WI38 (cell line): ENCODE data around the gene SERPINB10.

Experiments used
- H3K4me3 ChIP-seq: 2 replicates; pipeline ENCODE4 v1.5.1; 2011; ENCODE audit warnings: low read depth, mild to moderate bottlenecking, control low read depth, low read length
- TF ChIP-seq, protein P1 (sequence below): IDR thresholded peaks from 2 replicates; pipeline ENCODE4 v1.5.1; 2012; ENCODE audit warnings: low read depth, mild to moderate bottlenecking, control low read depth, low read length

SERPINB10 gene, protein sequence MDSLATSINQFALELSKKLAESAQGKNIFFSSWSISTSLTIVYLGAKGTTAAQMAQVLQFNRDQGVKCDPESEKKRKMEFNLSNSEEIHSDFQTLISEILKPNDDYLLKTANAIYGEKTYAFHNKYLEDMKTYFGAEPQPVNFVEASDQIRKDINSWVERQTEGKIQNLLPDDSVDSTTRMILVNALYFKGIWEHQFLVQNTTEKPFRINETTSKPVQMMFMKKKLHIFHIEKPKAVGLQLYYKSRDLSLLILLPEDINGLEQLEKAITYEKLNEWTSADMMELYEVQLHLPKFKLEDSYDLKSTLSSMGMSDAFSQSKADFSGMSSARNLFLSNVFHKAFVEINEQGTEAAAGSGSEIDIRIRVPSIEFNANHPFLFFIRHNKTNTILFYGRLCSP

GRCh38 chr18:63907664-63908063, at the start of gene SERPINB10:
Gene SERPINB10, plus strand, starts transcription at chr18:63907958. Its CDS starts 7,553 bp downstream, at chr18:63915511.
- H3K4me3 ChIP-seq, result no peak within 1 kb of the TSS
- TF ChIP-seq, protein P1, sequence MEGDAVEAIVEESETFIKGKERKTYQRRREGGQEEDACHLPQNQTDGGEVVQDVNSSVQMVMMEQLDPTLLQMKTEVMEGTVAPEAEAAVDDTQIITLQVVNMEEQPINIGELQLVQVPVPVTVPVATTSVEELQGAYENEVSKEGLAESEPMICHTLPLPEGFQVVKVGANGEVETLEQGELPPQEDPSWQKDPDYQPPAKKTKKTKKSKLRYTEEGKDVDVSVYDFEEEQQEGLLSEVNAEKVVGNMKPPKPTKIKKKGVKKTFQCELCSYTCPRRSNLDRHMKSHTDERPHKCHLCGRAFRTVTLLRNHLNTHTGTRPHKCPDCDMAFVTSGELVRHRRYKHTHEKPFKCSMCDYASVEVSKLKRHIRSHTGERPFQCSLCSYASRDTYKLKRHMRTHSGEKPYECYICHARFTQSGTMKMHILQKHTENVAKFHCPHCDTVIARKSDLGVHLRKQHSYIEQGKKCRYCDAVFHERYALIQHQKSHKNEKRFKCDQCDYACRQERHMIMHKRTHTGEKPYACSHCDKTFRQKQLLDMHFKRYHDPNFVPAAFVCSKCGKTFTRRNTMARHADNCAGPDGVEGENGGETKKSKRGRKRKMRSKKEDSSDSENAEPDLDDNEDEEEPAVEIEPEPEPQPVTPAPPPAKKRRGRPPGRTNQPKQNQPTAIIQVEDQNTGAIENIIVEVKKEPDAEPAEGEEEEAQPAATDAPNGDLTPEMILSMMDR, result no peak

DNA sequence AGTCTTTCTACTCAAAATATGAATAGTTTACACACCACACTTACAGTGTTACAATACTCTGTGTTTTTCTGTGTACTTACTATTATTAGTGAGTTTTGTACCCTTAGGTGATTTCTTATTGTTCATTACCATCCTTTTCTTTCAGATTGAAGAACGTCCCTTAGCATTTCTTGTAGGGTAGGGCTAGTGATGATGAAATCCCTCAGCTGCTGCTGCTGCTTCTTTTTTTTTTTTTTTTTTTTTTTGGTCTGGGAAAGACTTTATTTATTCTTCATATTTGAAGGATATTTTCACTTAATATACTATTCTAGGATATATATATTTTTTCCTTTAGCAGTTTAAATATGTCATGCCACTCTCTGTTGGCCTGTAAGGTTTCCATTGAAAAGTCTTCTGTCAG, 49.3 kb upstream of the SERPINB10 start:
- TF ChIP-seq, protein P1, result no peak
- no peak overlapping the region for H3K4me3 ChIP-seq

DNA sequence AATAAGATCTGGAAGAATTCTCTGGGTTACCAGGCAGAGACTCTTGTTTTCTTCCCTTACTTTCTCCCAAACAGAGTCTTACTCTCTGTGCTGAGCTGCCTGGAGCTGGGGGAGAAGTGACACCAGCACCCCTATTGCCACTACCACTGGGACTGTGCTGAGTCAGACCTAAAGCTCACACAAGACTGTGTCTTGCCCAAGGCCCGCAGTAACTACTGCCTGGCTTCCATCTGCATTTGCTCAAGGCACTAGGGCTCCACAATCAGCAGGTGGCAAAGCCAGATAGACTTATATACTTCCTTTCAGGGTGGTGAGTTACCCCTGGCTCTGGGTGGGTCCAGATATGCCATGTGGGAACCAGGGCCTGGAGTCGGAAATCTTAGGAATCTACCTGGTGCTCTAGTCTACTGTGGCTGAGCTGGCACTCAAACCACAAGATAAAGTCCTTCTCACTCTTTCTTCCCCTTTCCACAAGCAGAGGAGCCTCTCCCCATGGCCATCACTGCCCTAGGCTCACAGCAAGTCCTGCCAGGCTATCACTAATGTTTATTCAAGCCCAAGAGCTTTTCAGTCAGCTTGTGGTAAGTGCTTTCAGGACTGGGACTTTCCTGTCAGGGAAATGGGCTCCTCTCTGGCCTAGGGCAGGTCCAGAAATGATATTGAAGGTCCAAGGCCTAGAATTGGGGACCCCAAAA, 47.8 kb upstream of the SERPINB10 start:
- TF ChIP-seq, protein P1, result no peak

DNA sequence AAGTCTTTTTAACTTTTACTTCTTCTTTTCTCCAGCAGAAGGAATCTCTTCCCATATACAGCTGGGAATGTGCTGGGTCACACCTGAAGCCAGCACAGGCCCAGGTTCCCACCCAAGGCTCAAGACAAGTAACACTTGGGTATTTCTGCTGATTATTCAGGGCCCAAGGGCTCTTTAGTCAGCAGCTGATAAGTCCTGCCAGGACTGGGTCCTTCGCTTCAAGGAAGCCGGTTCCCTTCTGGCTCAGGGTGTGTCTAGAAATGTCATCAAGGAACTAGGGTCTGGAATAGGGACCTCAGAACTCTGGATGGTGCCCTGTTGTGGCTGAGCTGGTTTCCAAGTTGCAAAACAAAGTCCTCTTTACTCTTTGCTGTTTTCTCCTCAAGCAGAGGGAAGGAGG, 47.2 kb upstream of the SERPINB10 start:
- TF ChIP-seq, protein P1, result no peak
- no peak overlapping the region for H3K4me3 ChIP-seq

More for the DNA sequence above, 47.8 kb upstream of the SERPINB10 start:
- H3K4me3 ChIP-seq, result no peak overlapping the region

GRCh38 chr18:63867368-63868125, 40.2 kb upstream of the SERPINB10 start:
- H3K4me3 ChIP-seq, result no peak overlapping the region
- TF ChIP-seq, protein P1, result no peak

- TF ChIP-seq, protein P1, result no peak
- no peak overlapping the region for H3K4me3 ChIP-seq
These were observed 39.2 kb upstream of the SERPINB10 start for GRCh38 chr18:63868546-63868945.

- peak overlapping the region; percentile 2; the same call in 1 of the 2 replicates for H3K4me3 ChIP-seq
- TF ChIP-seq, protein P1, result no peak
These were observed 38.4 kb upstream of the SERPINB10 start for GRCh38 chr18:63869374-63869773.
